IMR-90 (cell line): ENCODE results near the gene SCGB3A2. TPM values are rescaled to one million over a fixed set of nuclear protein-coding genes. Genes with fewer than 3 reads are reported as not detected.

Source experiments
- ATAC-seq: fragments of 200-7000 bp; cut with Tn5 transposase; 2 replicates; pipeline ENCODE4 v1.9.1; 2020; ENCODE audit warnings: low read depth, mild to moderate bottlenecking, moderate library complexity
- BruUV-seq: library from RNA; stranded (reverse); fragments of 400-500 nt; replicated peaks from 2 replicates; lab custom pipeline; 2021; lab: Mats Ljungman, UMichigan
- CTCF ChIA-PET: fragments of 300-600 bp; formaldehyde crosslinking; extraction: SDS; loops from one replicate; lab custom pipeline; 2021; ENCODE audit warnings: antibody characterized with exemption; lab: Yijun Ruan, JAX
- POLR2A ChIA-PET: fragments of 300-600 bp; sonication (Branson Sonifier 250); formaldehyde crosslinking; loops from one replicate; lab custom pipeline; 2022; ENCODE audit warnings: antibody characterized with exemption; ENCODE audit not compliant: unreplicated experiment; lab: Charles Lee
- DNase-seq: peaks from one replicate; pipeline ENCODE4 v3.0.0; 2013
- H2AFZ ChIP-seq: replicated peaks from 2 replicates; pipeline ENCODE3; 2013; ENCODE audit warnings: low read length, mild to moderate bottlenecking; ENCODE audit not compliant: poor library complexity
- H2AK5ac ChIP-seq: 2 replicates; pipeline ENCODE4 v1.6.1; 2013; ENCODE audit warnings: low read depth, low read length, inconsistent platforms
- H2AK9ac ChIP-seq: replicated peaks from 2 replicates; pipeline ENCODE3; 2013; ENCODE audit warnings: mild to moderate bottlenecking, low read depth, low read length, moderate library complexity; ENCODE audit not compliant: poor library complexity
- H2BK120ac ChIP-seq: 2 replicates; pipeline ENCODE4 v1.6.1; 2013; ENCODE audit warnings: low read depth, low read length, inconsistent platforms
- H2BK15ac ChIP-seq: 3 replicates; pipeline ENCODE4 v1.6.1; 2013; ENCODE audit warnings: low read depth, low read length, inconsistent platforms
- H2BK20ac ChIP-seq: 2 replicates; pipeline ENCODE4 v1.6.1; 2013; ENCODE audit warnings: low read depth, mild to moderate bottlenecking, inconsistent platforms, low read length, moderate library complexity
- H2BK5ac ChIP-seq: 2 replicates; pipeline ENCODE4 v1.6.1; 2013; ENCODE audit warnings: mild to moderate bottlenecking, low read depth, low read length, inconsistent platforms; ENCODE audit not compliant: poor library complexity, severe bottlenecking
- H3K14ac ChIP-seq: replicated peaks from 2 replicates; pipeline ENCODE4 v1.6.1; 2013; ENCODE audit warnings: low read depth, low read length, inconsistent platforms
- H3K18ac ChIP-seq: 2 replicates; pipeline ENCODE4 v1.6.1; 2013; ENCODE audit warnings: low read depth, low read length, control low read depth
- H3K23ac ChIP-seq: 2 replicates; pipeline ENCODE4 v1.6.1; 2013; ENCODE audit warnings: low read depth, low read length, inconsistent platforms
- H3K27ac ChIP-seq: 2 replicates; pipeline ENCODE4 v1.5.1; 2013; ENCODE audit warnings: mild to moderate bottlenecking, control low read depth, low read length; ENCODE audit not compliant: insufficient read depth
- H3K27me3 ChIP-seq: 2 replicates; pipeline ENCODE4 v1.6.1; 2013; ENCODE audit warnings: low read length; ENCODE audit not compliant: control insufficient read depth, insufficient read depth
- H3K36me3 ChIP-seq: 2 replicates; pipeline ENCODE4 v1.6.1; 2013; ENCODE audit warnings: low read length, mixed read lengths; ENCODE audit not compliant: control insufficient read depth, insufficient read depth
- H3K4ac ChIP-seq: 2 replicates; pipeline ENCODE4 v1.6.1; 2013; ENCODE audit warnings: low read depth, low read length, inconsistent platforms
- H3K4me1 ChIP-seq: 2 replicates; pipeline ENCODE4 v1.6.1; 2013; ENCODE audit warnings: low read length, mixed read lengths; ENCODE audit not compliant: control insufficient read depth, insufficient read depth
- H3K4me2 ChIP-seq: 2 replicates; pipeline ENCODE4 v1.6.1; 2013; ENCODE audit warnings: low read depth, mild to moderate bottlenecking, control low read depth, low read length, moderate library complexity
- H3K4me3 ChIP-seq: 2 replicates; pipeline ENCODE4 v1.5.1; 2013; ENCODE audit warnings: low read depth, mild to moderate bottlenecking, control low read depth, low read length, moderate library complexity; ENCODE audit not compliant: insufficient read depth
- H3K56ac ChIP-seq: 2 replicates; pipeline ENCODE4 v1.6.1; 2013; ENCODE audit warnings: low read length, inconsistent platforms; ENCODE audit not compliant: insufficient read depth; ENCODE audit errors: extremely low read depth
- H3K79me1 ChIP-seq, 2 experiments: 2 replicates each; pipeline ENCODE4 v1.6.1; 2013; ENCODE audit warnings: low read length in 2 of 2, inconsistent platforms in 1 of 2, low read depth in 1 of 2
- H3K9ac ChIP-seq: 2 replicates; pipeline ENCODE4 v1.6.1; 2013; ENCODE audit warnings: low read depth, low read length, control low read depth
- H3K9me1 ChIP-seq: 2 replicates; pipeline ENCODE4 v1.6.1; 2013; ENCODE audit warnings: low read length, inconsistent platforms; ENCODE audit not compliant: insufficient read depth
- H3K9me3 ChIP-seq: 2 replicates; pipeline ENCODE4 v1.6.1; 2013; ENCODE audit warnings: low read length; ENCODE audit not compliant: control insufficient read depth, insufficient read depth
- H4K20me1 ChIP-seq: 2 replicates; pipeline ENCODE4 v1.6.1; 2013; ENCODE audit warnings: low read length, inconsistent platforms; ENCODE audit not compliant: insufficient read depth
- H4K5ac ChIP-seq: 2 replicates; pipeline ENCODE4 v1.6.1; 2013; ENCODE audit warnings: mild to moderate bottlenecking, low read depth, low read length, control low read depth
- H4K8ac ChIP-seq, 2 experiments: 2 replicates each; pipeline ENCODE4 v1.6.1; 2013; ENCODE audit warnings: low read depth in 2 of 2, low read length in 2 of 2, control low read depth in 1 of 2, inconsistent platforms in 1 of 2
- H4K91ac ChIP-seq: 2 replicates; pipeline ENCODE4 v1.6.1; 2013; ENCODE audit warnings: low read depth, low read length, inconsistent platforms; ENCODE audit not compliant: insufficient read depth
- BHLHE40 ChIP-seq: fragments of 150-350 bp; IDR thresholded peaks from 2 replicates; pipeline ENCODE4 v1.6.1; 2016; ENCODE audit warnings: mild to moderate bottlenecking, low read depth, low read length
- CEBPB ChIP-seq: IDR thresholded peaks from 2 replicates; pipeline ENCODE4 v1.6.1; 2012; ENCODE audit warnings: low read depth, low read length, improper control_type of control experiment
- CHD1 ChIP-seq: IDR thresholded peaks from 2 replicates; pipeline ENCODE4 v1.6.1; 2012; ENCODE audit warnings: low read depth, low read length, improper control_type of control experiment
- FOS ChIP-seq: fragments of 150-350 bp; IDR thresholded peaks from 2 replicates; pipeline ENCODE4 v1.6.1; 2016; ENCODE audit warnings: low read depth, low read length
- MAFK ChIP-seq: IDR thresholded peaks from 2 replicates; pipeline ENCODE4 v1.6.1; 2012; ENCODE audit warnings: low read depth, low read length, improper control_type of control experiment
- MAZ ChIP-seq: IDR thresholded peaks from 2 replicates; pipeline ENCODE4 v1.6.1; 2012; ENCODE audit warnings: low read depth, mild to moderate bottlenecking, low read length, improper control_type of control experiment, moderate library complexity, borderline replicate concordance
- MXI1 ChIP-seq: IDR thresholded peaks from 2 replicates; pipeline ENCODE4 v1.6.1; 2012; ENCODE audit warnings: low read depth, mild to moderate bottlenecking, low read length, moderate library complexity, borderline replicate concordance
- NFE2L2 ChIP-seq: fragments of 150-350 bp; IDR thresholded peaks from 2 replicates; pipeline ENCODE4 v1.6.1; 2016; ENCODE audit warnings: low read depth, mild to moderate bottlenecking, low read length
- POLR2A ChIP-seq: IDR thresholded peaks from 2 replicates; pipeline ENCODE4 v1.6.1; 2012; ENCODE audit warnings: mild to moderate bottlenecking, low read depth, low read length
- RAD21 ChIP-seq: IDR thresholded peaks from 2 replicates; pipeline ENCODE4 v1.6.1; 2012; ENCODE audit warnings: low read length, improper control_type of control experiment
- RCOR1 ChIP-seq: IDR thresholded peaks from 2 replicates; pipeline ENCODE4 v1.6.1; 2012; ENCODE audit warnings: mild to moderate bottlenecking, low read length, improper control_type of control experiment; ENCODE audit not compliant: insufficient replicate concordance
- RFX5 ChIP-seq: IDR thresholded peaks from 2 replicates; pipeline ENCODE4 v1.8.0; 2012; ENCODE audit warnings: low read depth, mild to moderate bottlenecking, low read length, moderate library complexity
- SMC3 ChIP-seq: fragments of 150-350 bp; IDR thresholded peaks from 2 replicates; pipeline ENCODE4 v1.6.1; 2016; ENCODE audit warnings: low read depth, mild to moderate bottlenecking, antibody characterized with exemption, low read length, moderate library complexity
- dilution Hi-C: fragments of 300-500 bp; cut with HindIII; formaldehyde crosslinking; loops from one replicate; pipeline ENCODE4 v1.14.3; 2018; ENCODE audit warnings: low sequenced_read_pairs; ENCODE audit not compliant: unreplicated experiment
- in situ Hi-C: fragments of 300-500 bp; cut with MboI; formaldehyde crosslinking; loops from 3 replicates; pipeline ENCODE4 v1.14.3; 2019; ENCODE audit warnings: low sequenced_read_pairs, inconsistent platforms, mixed read lengths
- intact Hi-C: fragments of 100-400 bp; cut with micrococcal nuclease; formaldehyde crosslinking; loops from 2 replicates; pipeline ENCODE4 v1.10.0; 2022
- polyA plus RNA-seq, 3 experiments: library from polyadenylated mRNA; depleted of rRNA; stranded (reverse); fragments of >200 nt; gene quantifications; 2 replicates each; pipeline ENCODE4 v1.2.3, GENCODE V29; 2012; ENCODE audit warnings: low replicate concordance in 1 of 3
- total RNA-seq: library from RNA; depleted of rRNA; stranded (reverse); fragments of >200 nt; gene quantifications from 2 replicates; pipeline ENCODE4 v1.2.3, GENCODE V29; 2012
- TF ChIP-seq, protein P1 (sequence below): conservative IDR thresholded peaks from 2 replicates; pipeline ENCODE4 v1.5.1; 2012; ENCODE audit warnings: mild to moderate bottlenecking, low read depth, low read length, improper control_type of control experiment
- TF ChIP-seq, protein P2 (sequence below): fragments of 150-350 bp; IDR thresholded peaks from 2 replicates; pipeline ENCODE4 v1.6.1; 2016; ENCODE audit warnings: low read depth, mild to moderate bottlenecking, low read length, moderate library complexity, borderline replicate concordance
- TF ChIP-seq, protein P3 (sequence below): fragments of 150-350 bp; IDR thresholded peaks from 2 replicates; pipeline ENCODE4 v1.6.1; 2017; ENCODE audit warnings: mild to moderate bottlenecking, antibody characterized with exemption, low read length, low read depth

SCGB3A2 gene
- total and polyA plus RNA-seq, 2 of the 4 experiments (the other 2 are of a cell fraction), result not detected

DNA sequence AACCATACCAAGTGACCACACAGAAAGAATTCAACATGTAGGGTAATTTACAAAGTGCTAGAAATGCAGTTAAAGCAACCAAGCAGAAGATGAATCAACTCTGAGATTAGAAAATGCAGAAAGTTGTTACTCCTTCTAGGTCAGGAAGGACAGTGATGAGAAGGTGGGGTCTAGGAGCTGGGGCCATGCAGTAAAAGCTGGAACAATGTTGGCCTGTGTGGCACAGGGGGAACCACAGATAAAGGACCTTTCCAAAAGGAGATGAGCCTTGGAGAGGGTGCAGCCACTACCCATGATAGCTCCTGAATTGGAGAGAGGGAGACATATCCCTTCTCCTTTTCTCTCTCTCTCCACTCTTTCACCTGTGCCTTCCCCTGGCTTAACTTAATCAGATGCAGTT, 2.4 kb upstream of the SCGB3A2 start:
- H3K4me2 ChIP-seq, result no peak overlapping the region

More for the DNA sequence above, 2.4 kb upstream of the SCGB3A2 start:
- Histone ChIP-seq H2BK20ac (no peak overlapping the region), H3K56ac (no peak overlapping the region), H3K9me1 (no peaks in the 10 kb centered on the region), H3K4ac (no peak overlapping the region), H2BK15ac (no peak overlapping the region), H2AK5ac (no peak overlapping the region), H3K9me3 (no peaks in the 10 kb centered on the region), H2BK120ac (no peak overlapping the region), H2BK5ac (no peak overlapping the region), H3K4me1 (no peaks in the 10 kb centered on the region), H3K79me1 (no peaks in the 10 kb centered on the region), H3K9ac (no peak overlapping the region), H3K4me3 (no peak overlapping the region), H4K5ac (no peak overlapping the region), H4K8ac (no peak overlapping the region), H4K91ac (no peak overlapping the region), H3K36me3 (no peaks in the 10 kb centered on the region), H3K27me3 (no peaks in the 10 kb centered on the region), H3K23ac (no peak overlapping the region), H2AK9ac (no peak overlapping the region), H2AFZ (no peak overlapping the region), H3K14ac (no peak overlapping the region), H4K20me1 (no peaks in the 10 kb centered on the region), H3K27ac (no peak overlapping the region), H3K18ac (no peak overlapping the region)
- dilution Hi-C loops (no loop called here), intact Hi-C loops (no loop called here), in situ Hi-C loops (no loop called here)
- no peak for TF ChIP-seq BHLHE40
- TF ChIP-seq CEBPB, result no peak
- TF ChIP-seq NFE2L2, result no peak
- TF ChIP-seq RFX5, result no peak
- no peak for TF ChIP-seq POLR2A
- TF ChIP-seq, protein P1, sequence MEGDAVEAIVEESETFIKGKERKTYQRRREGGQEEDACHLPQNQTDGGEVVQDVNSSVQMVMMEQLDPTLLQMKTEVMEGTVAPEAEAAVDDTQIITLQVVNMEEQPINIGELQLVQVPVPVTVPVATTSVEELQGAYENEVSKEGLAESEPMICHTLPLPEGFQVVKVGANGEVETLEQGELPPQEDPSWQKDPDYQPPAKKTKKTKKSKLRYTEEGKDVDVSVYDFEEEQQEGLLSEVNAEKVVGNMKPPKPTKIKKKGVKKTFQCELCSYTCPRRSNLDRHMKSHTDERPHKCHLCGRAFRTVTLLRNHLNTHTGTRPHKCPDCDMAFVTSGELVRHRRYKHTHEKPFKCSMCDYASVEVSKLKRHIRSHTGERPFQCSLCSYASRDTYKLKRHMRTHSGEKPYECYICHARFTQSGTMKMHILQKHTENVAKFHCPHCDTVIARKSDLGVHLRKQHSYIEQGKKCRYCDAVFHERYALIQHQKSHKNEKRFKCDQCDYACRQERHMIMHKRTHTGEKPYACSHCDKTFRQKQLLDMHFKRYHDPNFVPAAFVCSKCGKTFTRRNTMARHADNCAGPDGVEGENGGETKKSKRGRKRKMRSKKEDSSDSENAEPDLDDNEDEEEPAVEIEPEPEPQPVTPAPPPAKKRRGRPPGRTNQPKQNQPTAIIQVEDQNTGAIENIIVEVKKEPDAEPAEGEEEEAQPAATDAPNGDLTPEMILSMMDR, result no peak
- TF ChIP-seq CHD1, result no peak
- no peak for TF ChIP-seq RAD21
- no peak for TF ChIP-seq SMC3
- no peak for TF ChIP-seq FOS
- TF ChIP-seq, protein P2, sequence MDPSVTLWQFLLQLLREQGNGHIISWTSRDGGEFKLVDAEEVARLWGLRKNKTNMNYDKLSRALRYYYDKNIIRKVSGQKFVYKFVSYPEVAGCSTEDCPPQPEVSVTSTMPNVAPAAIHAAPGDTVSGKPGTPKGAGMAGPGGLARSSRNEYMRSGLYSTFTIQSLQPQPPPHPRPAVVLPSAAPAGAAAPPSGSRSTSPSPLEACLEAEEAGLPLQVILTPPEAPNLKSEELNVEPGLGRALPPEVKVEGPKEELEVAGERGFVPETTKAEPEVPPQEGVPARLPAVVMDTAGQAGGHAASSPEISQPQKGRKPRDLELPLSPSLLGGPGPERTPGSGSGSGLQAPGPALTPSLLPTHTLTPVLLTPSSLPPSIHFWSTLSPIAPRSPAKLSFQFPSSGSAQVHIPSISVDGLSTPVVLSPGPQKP, result no peak
- TF ChIP-seq, protein P3, sequence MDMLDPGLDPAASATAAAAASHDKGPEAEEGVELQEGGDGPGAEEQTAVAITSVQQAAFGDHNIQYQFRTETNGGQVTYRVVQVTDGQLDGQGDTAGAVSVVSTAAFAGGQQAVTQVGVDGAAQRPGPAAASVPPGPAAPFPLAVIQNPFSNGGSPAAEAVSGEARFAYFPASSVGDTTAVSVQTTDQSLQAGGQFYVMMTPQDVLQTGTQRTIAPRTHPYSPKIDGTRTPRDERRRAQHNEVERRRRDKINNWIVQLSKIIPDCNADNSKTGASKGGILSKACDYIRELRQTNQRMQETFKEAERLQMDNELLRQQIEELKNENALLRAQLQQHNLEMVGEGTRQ, result no peak
- no peak for TF ChIP-seq MAFK
- no peak for TF ChIP-seq MAZ
- no peak for TF ChIP-seq MXI1
- TF ChIP-seq RCOR1, result no peak
- CTCF ChIA-PET, result no interaction called here
- no TSS peak for BruUV-seq
- ATAC-seq, result no peak
- DNase-seq, result no peak
- POLR2A ChIA-PET, result no interaction called here
